ENCODE data around the gene RXYLT1.
"Not testable (repeated sequence)": the region's sequence is repeated elsewhere in the genome, so short reads cannot be mapped to it uniquely, and the experiment has no call there.

The RXYLT1 gene

DNA sequence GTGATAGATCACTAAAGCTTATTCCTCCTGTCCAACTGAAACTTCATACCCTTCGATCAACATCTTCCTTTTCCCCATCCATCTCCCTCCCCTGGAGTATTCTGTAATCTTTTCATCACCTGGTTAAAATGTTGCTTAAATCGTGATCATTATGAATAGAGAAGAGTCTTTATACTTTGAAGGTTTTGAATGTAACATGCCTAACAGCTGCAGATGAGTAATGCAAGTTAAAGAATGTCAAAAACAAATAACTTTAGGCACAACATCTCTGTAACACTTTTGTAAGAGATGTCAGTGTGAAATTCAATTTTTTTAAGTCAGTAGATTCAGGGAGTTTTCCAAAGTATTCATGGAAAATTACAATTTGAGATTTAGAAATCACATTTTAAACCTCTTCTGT lies 25.0 kb downstream of the RXYLT1 start:
- DNase-seq, result no peak

GRCh38 chr12:63805704-63806672 lies 26.3 kb downstream of the RXYLT1 start:
- DNase-seq, result no peak

- DNase-seq, result no peak
Measured at GRCh38 chr12:63808631-63809030, 28.9 kb downstream of the RXYLT1 start.

GRCh38 chr12:63809566-63809965 lies 29.9 kb downstream of the RXYLT1 start:
- no peak for DNase-seq

DNA sequence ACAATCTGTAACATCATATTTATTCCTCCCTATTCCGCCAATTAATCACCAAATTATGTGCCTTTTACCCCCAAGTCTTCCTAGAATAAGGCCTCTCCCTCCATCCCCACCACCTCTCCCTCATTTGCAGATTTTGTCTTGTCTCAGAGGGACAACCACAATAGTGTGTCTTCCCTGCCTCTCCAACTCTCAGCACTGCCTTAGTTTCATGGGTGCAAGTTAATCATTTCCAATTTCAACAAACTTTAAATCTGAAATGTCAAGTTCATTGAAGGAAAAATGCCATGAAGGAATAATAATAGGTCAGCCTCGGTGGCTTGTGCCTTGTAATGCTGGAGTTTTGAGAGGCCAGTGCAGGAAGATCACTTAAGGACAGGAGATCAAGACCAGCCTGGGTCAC lies 31.6 kb downstream of the RXYLT1 start:
- DNase-seq, result no peak

DNA sequence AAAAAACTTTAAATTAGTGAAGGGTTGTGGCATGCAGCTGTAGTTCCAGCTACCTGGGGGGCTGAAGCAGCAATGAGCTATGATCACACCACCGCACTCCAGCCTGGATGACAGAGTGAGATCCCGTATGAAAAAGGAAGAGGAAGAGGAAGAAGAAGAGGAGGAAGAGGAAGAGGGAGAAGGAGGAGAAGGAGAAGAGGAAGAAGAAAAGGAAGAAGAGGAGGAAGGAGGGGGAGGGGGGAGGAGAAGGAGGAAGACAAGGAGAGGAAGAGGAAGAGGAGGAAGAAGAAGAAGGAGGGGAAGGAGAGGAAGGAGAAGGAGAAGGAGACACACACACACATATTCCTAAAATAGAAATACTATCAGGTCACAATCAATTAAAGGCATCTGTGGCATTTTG lies 32.0 kb downstream of the RXYLT1 start:
- DNase-seq, result no peak

- DNase-seq, result peak in 1 of 2 donors; percentile 3
Measured at GRCh38 chr12:63814146-63814772, 34.5 kb downstream of the RXYLT1 start.

DNA sequence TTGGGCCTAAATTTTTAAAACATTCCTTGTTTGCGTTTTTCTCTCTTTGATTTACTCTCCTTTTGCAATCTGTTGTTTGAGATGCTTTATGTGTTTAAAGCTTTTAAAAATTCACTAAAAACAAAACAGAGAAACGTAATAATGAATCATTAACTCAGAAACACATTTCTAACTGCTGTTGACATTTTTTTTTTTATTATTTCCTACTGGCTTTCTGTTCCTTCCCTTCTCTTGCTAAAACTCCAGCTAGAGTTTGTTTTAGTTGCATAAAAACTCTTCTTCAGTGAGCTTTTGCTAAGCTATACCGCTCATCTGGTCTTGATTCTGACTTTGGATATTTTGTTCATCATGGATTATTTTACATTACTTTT lies 35.8 kb downstream of the RXYLT1 start:
- DNase-seq, result no peak

GRCh38 chr12:63816031-63816430 lies 36.3 kb downstream of the RXYLT1 start:
- DNase-seq, result no peak

GRCh38 chr12:63820427-63820826 lies 40.7 kb downstream of the RXYLT1 start:
- no peak for DNase-seq

DNA sequence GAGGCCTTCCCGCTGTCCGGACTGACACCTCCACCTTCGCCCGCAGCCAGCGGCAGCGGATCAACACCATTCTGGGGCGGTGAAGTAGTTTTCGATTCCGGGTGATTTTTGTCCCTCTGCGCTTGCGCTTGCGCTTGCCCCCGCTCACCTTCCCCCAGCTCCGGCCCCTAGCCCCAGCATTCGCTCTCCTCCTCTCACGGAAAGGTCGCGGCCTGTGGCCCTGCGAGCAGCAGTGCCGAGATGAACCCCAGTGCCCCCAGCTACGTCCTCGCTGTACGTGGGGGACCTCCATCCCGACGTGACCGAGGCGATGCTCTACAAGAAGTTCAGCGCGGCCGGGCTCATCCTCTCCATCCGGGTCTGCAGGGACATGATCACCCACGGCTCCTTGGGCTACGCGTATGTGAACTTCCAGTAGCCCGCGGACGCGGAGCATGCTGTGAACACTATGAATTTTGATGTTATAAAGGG lies 42.1 kb downstream of the RXYLT1 start:
- no peak for DNase-seq

- DNase-seq, result no peak
Measured at GRCh38 chr12:63822352-63822751, 42.6 kb downstream of the RXYLT1 start.

GRCh38 chr12:63823040-63823439 lies 43.3 kb downstream of the RXYLT1 start:
- DNase-seq, result no peak

DNA sequence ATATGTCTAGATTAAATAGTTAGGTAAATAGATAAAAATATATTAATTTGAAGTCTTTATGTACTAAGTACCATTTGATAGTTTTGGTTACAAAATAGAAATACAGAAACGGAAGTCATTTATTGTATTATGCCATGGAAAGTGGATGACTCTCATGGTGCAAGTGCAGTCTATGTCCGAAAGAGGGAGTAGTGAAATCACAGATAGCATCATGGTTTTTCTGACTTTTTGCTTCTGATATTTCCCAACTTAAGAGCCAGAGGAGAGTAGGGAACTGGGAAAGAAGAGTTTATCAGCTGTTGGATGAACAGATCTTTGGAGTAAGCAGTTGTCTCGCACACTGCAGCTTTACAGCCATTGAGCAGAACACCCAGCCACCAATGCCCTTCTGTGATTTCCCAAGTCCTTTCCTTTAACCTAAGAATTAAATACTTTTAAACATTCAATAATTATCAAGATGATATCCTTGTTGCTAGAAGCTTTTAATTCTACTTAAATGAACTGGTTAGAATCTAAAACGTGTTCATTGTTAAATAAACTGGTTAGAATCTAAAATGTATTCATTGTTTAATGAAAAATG lies 46.4 kb downstream of the RXYLT1 start:
- peak in 1 of 2 donors; percentile 29 for DNase-seq

DNA sequence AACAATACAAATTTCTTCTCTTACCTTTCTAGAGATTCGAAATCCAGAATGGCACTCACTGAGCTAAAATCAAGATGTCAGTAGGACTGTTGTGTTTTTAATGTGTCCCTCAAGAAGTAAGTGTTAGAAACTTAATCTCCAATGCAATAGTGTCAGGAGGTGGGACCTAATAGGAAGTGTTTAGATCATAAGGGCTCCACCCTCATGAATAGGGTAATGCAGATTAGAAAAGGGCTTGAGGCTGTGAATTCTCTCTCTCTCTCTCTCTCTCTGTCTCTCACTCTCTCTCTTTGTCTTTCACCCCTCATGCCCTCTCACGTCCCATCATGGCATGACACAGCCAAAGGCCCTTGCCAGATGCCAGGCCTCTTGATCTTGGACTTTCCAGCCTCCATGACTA lies 49.2 kb downstream of the RXYLT1 start:
- no peak for DNase-seq

DNA sequence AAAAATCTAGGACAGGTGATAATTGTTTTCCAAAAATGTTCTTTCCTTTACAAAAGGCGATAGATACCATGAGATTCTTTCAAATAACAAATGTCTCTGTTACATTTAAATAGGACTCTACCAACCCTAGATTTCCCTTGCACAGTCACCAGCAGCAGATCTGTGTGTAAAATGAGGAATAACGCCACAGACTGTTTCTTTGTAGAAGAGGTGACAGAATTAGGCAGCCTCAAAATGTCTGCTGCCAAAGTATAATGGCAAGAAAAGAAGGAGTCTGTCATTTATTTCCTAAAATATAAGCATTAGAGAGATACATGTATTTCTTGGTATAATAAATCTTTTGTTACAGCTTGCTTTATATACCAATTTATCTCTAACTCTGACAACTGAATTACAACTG lies 56.3 kb downstream of the RXYLT1 start:
- DNase-seq, result no peak

- DNase-seq, result no peak
Measured at GRCh38 chr12:63836936-63837335, 57.2 kb downstream of the RXYLT1 start.

GRCh38 chr12:63838411-63838810 lies 58.7 kb downstream of the RXYLT1 start:
- no peak for DNase-seq

GRCh38 chr12:63841011-63841410 lies 61.3 kb downstream of the RXYLT1 start:
- DNase-seq, result no peak

GRCh38 chr12:63841571-63841970 lies 61.9 kb downstream of the RXYLT1 start:
- no peak for DNase-seq

DNA sequence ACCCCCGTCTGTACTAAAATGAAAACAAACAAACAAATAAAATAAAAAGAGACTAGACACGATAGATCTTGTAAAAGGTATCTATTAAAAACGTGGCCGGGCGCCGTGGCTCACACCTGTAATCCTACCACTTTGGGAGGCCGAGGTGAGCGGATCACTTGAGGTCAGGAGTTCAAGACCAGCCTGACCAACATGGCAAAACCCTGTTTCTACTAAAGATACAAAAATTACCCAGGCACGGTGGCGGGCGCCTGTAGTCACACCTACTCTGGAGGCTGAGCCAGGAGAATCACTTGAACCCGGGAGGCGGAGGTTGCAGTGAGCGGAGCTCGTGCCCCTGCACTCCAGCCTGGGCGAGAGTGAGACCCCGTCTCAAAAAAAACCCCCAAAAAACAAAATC lies 63.0 kb downstream of the RXYLT1 start:
- not testable (repeated sequence) for DNase-seq

DNA sequence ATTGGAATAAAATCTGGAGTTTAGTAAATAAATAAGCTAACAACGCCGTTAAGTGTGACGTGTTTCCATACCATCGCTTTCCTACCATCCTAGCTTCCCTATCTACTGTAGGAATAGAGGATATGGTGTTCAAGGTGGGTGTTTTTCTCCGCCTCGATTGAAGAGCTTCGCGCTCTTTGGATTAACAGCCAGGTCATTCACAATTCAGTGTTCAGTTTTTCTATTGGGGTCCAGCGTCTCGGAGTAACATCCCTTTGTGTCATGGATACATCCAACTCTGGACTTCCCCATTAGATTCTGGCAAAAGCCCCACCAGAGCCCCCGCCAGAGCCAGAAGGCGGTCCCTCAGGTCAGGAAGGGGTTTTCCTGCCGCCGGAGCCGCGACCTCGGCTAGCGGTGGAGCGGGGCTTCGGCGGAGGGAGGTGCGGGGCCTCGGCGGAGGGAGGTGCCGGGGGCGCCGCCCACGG lies 63.6 kb downstream of the RXYLT1 start:
- DNase-seq, result no peak

DNA sequence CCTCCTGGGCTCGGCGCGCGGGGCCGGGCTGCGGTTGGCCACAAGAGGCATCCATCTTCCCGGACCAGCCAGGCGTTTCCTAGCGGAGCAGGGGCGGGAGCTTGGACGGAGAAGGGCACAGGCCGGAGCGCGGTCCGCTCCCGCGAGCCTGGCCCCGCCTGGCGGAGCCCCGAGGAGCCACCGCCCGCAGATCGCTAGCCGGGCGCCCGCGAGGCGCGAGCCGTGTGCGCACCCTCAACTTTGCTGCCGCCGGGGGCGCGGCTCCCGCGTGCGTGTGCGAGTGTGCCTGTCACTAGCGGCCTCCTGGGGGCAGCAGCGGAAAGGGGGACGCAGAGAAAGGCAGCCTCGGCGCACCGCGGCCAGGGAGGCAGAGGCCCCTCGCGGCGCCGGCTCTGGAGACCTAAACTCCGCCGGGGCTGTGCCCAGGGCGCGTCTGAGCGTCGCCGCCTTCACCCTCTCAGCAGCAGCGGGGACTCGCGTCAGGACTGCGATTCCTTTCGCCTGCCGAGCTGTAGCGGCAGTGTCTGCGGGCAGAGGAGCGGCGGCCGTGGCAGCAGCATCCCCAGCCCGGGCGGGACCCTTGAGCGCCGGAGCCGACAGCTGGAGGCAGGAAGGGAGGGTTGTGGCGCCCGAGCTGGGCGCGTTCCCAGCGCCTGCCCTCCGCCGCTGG lies 64.1 kb downstream of the RXYLT1 start:
- peak; percentile 78 to 82 for DNase-seq
